HG02870 (cell line): Measurements from ENCODE around the gene HDHD3.
A peak's percentile ranks its signal among the peaks of the same experiment; 100 is the strongest.

ENCODE experiments used
- ATAC-seq: cut with Tn5 transposase; IDR thresholded peaks from one replicate; pipeline ENCODE4 v1.9.1; 2021; ENCODE audit warnings: mild to moderate bottlenecking, moderate library complexity; ENCODE audit not compliant: unreplicated experiment

The HDHD3 gene

GRCh38 chr9:113340011-113340699 is 36.6 kb downstream of the HDHD3 start, which contains the start of gene WDR31:
WDR31 (minus strand) TSS chr9:113340275; CDS start chr9:113332022, 8,253 bp downstream.
- peak; percentile 97 for ATAC-seq

- no peak for ATAC-seq
These were observed 39.1 kb downstream of the HDHD3 start for GRCh38 chr9:113337714-113338113.

DNA sequence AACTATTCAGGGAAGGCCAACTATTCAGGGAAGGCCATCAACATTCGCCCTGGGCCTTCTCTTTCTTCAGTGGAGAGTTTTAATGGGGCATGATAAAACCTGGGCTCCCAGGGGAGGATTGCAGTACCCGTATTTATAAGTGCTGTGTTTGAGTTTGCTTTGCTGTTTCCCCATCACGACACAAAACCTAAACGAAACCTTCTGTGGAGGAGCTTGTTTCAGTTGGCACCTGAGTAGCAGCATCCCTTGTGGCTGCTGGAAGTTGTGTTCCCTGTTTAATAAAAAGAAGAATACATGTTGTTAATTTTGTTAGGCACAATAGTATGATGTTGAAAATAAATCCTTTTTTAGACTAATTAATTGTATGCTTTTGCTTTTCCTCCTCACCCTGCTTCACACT is 45.0 kb downstream of the HDHD3 start:
- no peak for ATAC-seq

- no peak for ATAC-seq
These were observed 48.6 kb downstream of the HDHD3 start for GRCh38 chr9:113328045-113328782.

- no peak for ATAC-seq
These were observed 50.6 kb downstream of the HDHD3 start for GRCh38 chr9:113326230-113326629.
